Measurements from ENCODE around the gene MCRIP2.

MCRIP2 gene

DNA sequence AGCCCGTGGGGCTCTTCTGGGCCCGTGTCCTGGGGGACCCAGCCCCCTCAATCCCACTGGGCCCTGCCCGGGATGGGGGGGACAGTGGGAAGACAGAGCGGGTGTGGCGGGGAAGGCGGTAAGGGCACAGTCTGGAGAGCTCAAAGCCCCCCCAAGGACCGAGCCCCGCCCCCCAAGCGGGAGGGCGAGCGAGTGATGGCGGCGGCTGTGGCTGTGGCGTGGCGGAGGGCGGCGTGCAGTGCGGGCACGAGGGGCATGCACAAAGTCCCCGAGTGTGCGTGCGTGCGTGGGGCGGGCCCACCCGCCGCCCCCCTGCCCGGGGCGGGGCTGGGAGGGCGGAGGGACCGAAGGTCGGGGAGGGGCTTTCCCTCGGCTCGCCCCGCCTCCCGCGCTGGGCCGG lies 52.1 kb downstream of the MCRIP2 start:
- Histone ChIP-seq H3K4me3 (ENCODE audit: low read depth, low read length) (no peak overlapping the region), H3K4me1 (no peaks in the 10 kb centered on the region), H3K27me3 (no peaks in the 10 kb centered on the region), H3K36me3 (peaks cover 9% of the 10 kb centered on the region), H3K9me3 (no peaks in the 10 kb centered on the region)
- no peak for DNase-seq
- TF ChIP-seq, protein P1, sequence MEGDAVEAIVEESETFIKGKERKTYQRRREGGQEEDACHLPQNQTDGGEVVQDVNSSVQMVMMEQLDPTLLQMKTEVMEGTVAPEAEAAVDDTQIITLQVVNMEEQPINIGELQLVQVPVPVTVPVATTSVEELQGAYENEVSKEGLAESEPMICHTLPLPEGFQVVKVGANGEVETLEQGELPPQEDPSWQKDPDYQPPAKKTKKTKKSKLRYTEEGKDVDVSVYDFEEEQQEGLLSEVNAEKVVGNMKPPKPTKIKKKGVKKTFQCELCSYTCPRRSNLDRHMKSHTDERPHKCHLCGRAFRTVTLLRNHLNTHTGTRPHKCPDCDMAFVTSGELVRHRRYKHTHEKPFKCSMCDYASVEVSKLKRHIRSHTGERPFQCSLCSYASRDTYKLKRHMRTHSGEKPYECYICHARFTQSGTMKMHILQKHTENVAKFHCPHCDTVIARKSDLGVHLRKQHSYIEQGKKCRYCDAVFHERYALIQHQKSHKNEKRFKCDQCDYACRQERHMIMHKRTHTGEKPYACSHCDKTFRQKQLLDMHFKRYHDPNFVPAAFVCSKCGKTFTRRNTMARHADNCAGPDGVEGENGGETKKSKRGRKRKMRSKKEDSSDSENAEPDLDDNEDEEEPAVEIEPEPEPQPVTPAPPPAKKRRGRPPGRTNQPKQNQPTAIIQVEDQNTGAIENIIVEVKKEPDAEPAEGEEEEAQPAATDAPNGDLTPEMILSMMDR (IDR thresholded peaks at IDR 0.05; ENCODE audit: low read depth, low read length): no peak

DNA sequence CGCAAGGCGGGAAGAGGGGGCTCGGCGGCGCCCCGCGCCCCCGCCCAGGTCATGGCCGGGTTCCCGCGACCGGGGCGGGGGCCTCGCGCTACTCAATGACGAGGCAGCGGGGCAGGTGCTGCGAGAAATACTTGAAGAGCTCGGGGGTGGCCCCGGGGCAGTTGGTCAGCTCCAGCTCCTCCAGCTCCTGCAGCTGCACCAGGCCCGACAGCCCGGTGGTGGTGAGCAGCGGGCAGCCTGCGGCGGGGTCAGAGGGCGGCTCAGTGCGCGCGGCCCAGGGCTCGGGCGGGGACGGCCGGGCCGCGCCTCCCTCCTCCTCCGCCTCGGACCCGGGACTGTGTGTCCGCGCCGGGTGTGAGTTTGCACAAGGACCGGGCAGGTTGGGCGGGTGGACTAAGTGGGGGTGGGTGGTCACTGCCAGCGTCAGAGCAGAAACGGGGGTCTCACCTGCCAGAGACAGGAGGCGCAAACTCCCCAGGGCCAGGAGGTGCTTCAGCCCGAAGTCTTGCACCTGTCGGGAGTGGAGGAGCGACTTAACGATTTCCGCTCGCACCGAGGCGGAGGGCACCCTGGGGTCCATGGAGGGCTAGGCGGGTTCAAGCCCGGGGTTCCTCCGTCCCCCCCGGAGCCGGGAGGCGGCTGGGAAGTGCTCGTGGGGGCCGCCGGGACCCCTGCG lies 52.7 kb downstream of the MCRIP2 start:
- H3K36me3 ChIP-seq: peaks cover 9% of the 10 kb centered on the region
- H3K4me1 ChIP-seq: no peaks in the 10 kb centered on the region
- no peak overlapping the region for H3K4me3 ChIP-seq (ENCODE audit: low read depth, low read length)
- TF ChIP-seq, protein P1 (IDR thresholded peaks at IDR 0.05; ENCODE audit: low read depth, low read length): no peak
- H3K9me3 ChIP-seq: no peaks in the 10 kb centered on the region
- no peak for DNase-seq
- no peaks in the 10 kb centered on the region for H3K27me3 ChIP-seq

DNA sequence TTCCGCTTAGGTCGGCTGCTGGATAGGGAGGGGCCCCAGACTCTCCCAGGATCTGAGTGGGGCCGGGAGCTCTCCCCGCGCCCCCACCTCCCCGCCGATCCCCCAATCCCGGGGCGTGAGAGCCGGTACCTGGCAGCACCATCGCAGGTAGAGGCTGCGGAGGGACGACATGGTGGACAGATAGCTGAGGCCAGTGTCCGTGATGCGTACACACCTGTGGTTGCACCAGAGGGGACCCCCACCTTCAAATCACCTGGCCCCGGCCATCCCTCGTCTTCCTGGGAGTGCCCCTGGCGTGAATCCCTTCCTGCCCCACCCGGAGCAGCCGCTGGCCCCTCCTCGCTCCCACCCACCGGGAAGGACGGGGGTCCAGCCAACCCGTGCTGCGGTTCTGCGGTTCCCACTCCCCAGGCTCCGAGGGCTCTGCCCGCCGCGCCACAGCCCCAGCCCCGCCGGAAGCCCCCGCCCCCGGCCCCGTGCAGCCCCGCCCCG lies 53.3 kb downstream of the MCRIP2 start:
- no peaks in the 10 kb centered on the region for H3K27me3 ChIP-seq

DNA sequence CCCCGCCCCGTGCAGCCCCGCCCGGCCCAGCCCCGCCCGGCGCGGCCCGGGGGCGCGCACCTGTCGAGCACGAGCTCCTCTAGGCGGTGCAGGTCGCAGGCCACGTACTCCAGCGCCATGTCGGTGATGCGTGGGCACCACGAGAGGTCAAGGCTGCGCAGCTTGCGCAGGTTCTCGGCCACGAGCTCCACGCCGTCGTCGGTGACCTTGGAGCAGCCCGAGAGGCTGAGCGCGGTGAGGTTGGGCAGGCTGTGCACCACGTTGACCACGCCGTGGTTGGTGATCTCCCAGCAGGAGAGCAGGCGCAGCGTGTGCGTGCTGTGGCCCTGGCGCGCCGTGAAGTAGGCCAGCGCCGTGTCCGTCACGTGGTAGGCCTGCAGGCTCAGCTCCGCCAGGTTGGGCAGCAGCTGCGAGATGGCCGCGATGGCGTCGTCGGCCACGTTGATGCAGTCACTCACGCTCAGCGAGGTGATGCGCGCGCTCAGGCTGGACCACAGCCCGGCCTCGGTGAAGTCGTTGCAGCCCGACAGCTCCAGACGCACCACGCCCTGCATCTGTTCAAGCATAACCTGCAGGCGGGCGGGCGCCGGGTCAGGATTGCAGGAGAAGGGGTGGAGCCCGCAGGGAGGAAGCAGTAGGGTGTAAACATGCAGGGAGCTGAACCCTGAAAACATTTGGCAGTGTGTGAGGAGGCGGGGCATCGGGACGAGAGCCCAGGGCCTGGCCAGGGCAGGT lies 53.9 kb downstream of the MCRIP2 start:
- Histone ChIP-seq H3K36me3 (peaks cover 9% of the 10 kb centered on the region), H3K9me3 (no peaks in the 10 kb centered on the region), H3K4me3 (ENCODE audit: low read depth, low read length) (no peak overlapping the region), H3K27me3 (no peaks in the 10 kb centered on the region), H3K4me1 (no peaks in the 10 kb centered on the region)
- no peak for DNase-seq
- TF ChIP-seq, protein P1 (IDR thresholded peaks at IDR 0.05; ENCODE audit: low read depth, low read length): no peak

More for the DNA sequence above, 53.3 kb downstream of the MCRIP2 start:
- H3K4me1 ChIP-seq: no peaks in the 10 kb centered on the region
- TF ChIP-seq, protein P1 (IDR thresholded peaks at IDR 0.05; ENCODE audit: low read depth, low read length): no peak
- peaks cover 9% of the 10 kb centered on the region for H3K36me3 ChIP-seq
- no peaks in the 10 kb centered on the region for H3K9me3 ChIP-seq
- DNase-seq: no peak
- H3K4me3 ChIP-seq (ENCODE audit: low read depth, low read length): no peak overlapping the region

Measured in BE2C (cell line).